SW480 (cell line): ENCODE results near the gene TBL1XR1.
A peak's percentile ranks its signal among the peaks of the same experiment; 100 is the strongest.

ENCODE experiments used
- DNase-seq: peaks from one replicate; pipeline ENCODE4 v3.0.0-alpha.2; 2016; ENCODE audit warnings: low spot score

TBL1XR1 gene

GRCh38 chr3:177197041-177197726 is at the start of gene TBL1XR1:
TSS of gene TBL1XR1 (minus strand) at chr3:177197482. CDS start at chr3:177064977, 132,505 bp downstream.
- DNase-seq, result peak; percentile 98

GRCh38 chr3:177245250-177245649 is 48.0 kb upstream of the TBL1XR1 start:
- no peak for DNase-seq

GRCh38 chr3:177244606-177245005 is 47.3 kb upstream of the TBL1XR1 start:
- DNase-seq, result no peak

GRCh38 chr3:177238686-177239216 is 41.5 kb upstream of the TBL1XR1 start:
- DNase-seq, result no peak

GRCh38 chr3:177237206-177237605 is 39.9 kb upstream of the TBL1XR1 start:
- no peak for DNase-seq

- no peak for DNase-seq
Observed at GRCh38 chr3:177236704-177237103, 39.4 kb upstream of the TBL1XR1 start.

- DNase-seq, result no peak
Observed at GRCh38 chr3:177234121-177234520, 36.8 kb upstream of the TBL1XR1 start.

- no peak for DNase-seq
Observed at GRCh38 chr3:177231242-177231641, 34.0 kb upstream of the TBL1XR1 start.

- no peak for DNase-seq
Observed at GRCh38 chr3:177230641-177231040, 33.4 kb upstream of the TBL1XR1 start.

- no peak for DNase-seq
Observed at GRCh38 chr3:177229791-177230190, 32.5 kb upstream of the TBL1XR1 start.

- no peak for DNase-seq
Observed at GRCh38 chr3:177228601-177229190, 31.4 kb upstream of the TBL1XR1 start.

- no peak for DNase-seq
Observed at GRCh38 chr3:177224414-177224813, 27.1 kb upstream of the TBL1XR1 start.

GRCh38 chr3:177221744-177222143 is 24.5 kb upstream of the TBL1XR1 start:
- no peak for DNase-seq

- peak; percentile 26 for DNase-seq
Observed at GRCh38 chr3:177220136-177220974, 23.1 kb upstream of the TBL1XR1 start.

GRCh38 chr3:177213801-177214535 is 16.7 kb upstream of the TBL1XR1 start:
- DNase-seq, result no peak

- no peak for DNase-seq
Observed at GRCh38 chr3:177212756-177213155, 15.5 kb upstream of the TBL1XR1 start.

GRCh38 chr3:177212278-177212610 is 15.0 kb upstream of the TBL1XR1 start:
- DNase-seq, result no peak

- DNase-seq, result no peak
Observed at GRCh38 chr3:177211503-177212277, 14.4 kb upstream of the TBL1XR1 start.

GRCh38 chr3:177210744-177211502 is 13.6 kb upstream of the TBL1XR1 start:
- DNase-seq, result no peak

- DNase-seq, result no peak
Observed at GRCh38 chr3:177209509-177209908, 12.2 kb upstream of the TBL1XR1 start.

- no peak for DNase-seq
Observed at GRCh38 chr3:177208781-177209180, 11.5 kb upstream of the TBL1XR1 start.
